Fibroblast of villous mesenchyme (primary cell): Measurements from ENCODE around the gene GCAT. TPM values are rescaled to one million over a fixed set of nuclear protein-coding genes. Genes with fewer than 3 reads are reported as not detected.

ENCODE experiments used
- DNase-seq: peaks from one replicate; pipeline ENCODE4 v3.0.0-alpha.2; 2010; ENCODE audit warnings: low read depth
- H3K4me3 ChIP-seq: 2 replicates; pipeline ENCODE4 v1.5.1; 2011; ENCODE audit warnings: low read depth, mild to moderate bottlenecking, low read length
- total RNA-seq: library from RNA; depleted of rRNA; stranded (reverse); fragments of >200 nt; gene quantifications from 2 replicates; pipeline ENCODE4 v1.2.3, GENCODE V29; 2012
- TF ChIP-seq, protein P1 (sequence below): IDR thresholded peaks from 2 replicates; pipeline ENCODE4 v1.5.1; 2012; ENCODE audit warnings: low read depth, mild to moderate bottlenecking, low read length; ENCODE audit not compliant: insufficient read depth

Gene GCAT
- 20.3 and 31.1 TPM in 2 replicates for total RNA-seq

DNA sequence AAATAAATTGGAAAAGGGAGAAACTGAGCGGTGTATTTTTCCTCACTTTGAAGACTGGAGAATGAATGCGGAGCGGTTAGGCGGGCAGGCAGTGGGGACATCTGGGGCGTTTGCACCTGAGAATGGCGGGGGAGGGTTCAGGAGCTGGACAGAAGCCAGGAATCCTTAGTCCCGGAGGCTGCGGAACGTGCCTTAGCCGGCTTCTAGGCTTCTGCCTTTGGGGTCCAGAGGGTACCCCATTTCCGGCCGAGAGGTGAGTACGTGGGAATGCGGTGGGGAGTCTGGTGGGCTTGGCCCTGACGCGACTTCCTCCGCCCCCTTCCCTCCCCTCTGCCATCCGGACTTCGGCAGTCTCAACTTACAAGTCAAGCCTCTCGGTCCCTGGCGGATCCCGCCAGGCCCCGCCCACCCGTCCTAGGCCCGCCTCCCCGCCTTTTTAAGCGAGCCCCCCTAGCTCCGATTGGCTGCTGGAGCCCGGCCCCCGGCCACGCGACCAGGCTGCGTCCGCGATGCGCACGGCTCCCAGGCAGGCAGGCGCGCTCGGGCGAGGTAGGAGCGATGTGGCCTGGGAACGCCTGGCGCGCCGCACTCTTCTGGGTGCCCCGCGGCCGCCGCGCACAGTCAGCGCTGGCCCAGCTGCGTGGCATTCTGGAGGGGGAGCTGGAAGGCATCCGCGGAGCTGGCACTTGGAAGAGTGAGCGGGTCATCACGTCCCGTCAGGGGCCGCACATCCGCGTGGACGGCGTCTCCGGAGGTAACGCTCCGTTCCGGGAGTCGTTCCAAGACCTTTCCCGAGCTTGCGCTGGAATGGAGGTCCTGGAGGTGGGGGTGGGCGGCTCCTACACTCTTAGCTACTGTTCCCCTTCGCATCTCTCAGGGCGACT is at the start of gene GCAT:
Gene GCAT (plus strand): TSS at position 525 of the 884 bp plus-strand sequence. CDS start 34 bp downstream, at position 559.
- DNase-seq: peak; percentile 98
- peak within 1 kb of the TSS; percentile 81 for H3K4me3 ChIP-seq
- TF ChIP-seq, protein P1, sequence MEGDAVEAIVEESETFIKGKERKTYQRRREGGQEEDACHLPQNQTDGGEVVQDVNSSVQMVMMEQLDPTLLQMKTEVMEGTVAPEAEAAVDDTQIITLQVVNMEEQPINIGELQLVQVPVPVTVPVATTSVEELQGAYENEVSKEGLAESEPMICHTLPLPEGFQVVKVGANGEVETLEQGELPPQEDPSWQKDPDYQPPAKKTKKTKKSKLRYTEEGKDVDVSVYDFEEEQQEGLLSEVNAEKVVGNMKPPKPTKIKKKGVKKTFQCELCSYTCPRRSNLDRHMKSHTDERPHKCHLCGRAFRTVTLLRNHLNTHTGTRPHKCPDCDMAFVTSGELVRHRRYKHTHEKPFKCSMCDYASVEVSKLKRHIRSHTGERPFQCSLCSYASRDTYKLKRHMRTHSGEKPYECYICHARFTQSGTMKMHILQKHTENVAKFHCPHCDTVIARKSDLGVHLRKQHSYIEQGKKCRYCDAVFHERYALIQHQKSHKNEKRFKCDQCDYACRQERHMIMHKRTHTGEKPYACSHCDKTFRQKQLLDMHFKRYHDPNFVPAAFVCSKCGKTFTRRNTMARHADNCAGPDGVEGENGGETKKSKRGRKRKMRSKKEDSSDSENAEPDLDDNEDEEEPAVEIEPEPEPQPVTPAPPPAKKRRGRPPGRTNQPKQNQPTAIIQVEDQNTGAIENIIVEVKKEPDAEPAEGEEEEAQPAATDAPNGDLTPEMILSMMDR: no peak

DNA sequence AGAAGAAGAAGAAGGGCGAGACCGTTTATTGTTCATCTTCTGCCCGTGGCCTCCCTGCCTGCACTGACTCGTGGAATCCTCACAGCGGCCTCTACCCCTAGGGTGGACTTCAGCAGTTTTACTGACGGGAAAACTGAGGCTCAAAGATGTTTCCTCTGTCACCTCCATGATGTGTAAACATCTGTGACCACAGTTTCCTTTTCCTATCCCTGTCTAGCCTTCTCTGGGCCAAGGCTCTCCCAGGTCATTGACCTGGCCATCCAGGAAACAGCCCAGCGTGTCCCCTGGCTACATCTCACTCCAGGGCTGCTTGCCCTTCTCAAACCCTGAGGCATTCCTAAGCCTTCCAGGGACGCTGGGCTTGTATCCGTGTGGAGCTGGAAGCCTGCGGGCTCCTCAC is 49.0 kb upstream of the GCAT start:
- H3K4me3 ChIP-seq: no peak overlapping the region
- TF ChIP-seq, protein P1: no peak
- no peak for DNase-seq

DNA sequence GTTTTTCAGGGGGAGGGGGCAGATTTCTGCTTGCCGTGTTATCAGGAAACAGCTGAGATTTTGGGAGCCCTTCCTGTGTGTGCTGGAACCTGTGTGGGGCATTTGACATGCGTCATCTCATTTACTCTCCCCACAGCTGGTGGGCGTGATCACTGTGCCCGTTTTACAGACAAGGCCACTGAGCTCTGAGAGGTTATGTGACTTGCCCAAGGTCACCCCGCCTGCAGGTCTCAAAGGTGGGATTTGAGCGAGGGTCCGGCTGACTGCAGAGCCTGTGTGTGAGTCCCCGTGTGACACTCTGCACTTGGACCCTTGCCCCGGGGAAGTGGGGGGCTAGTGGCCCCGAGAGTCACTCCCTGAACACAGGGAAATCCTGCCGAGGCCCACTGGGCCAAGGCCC is 48.5 kb upstream of the GCAT start:
- TF ChIP-seq, protein P1: no peak
- H3K4me3 ChIP-seq: no peak overlapping the region
- DNase-seq: no peak

DNA sequence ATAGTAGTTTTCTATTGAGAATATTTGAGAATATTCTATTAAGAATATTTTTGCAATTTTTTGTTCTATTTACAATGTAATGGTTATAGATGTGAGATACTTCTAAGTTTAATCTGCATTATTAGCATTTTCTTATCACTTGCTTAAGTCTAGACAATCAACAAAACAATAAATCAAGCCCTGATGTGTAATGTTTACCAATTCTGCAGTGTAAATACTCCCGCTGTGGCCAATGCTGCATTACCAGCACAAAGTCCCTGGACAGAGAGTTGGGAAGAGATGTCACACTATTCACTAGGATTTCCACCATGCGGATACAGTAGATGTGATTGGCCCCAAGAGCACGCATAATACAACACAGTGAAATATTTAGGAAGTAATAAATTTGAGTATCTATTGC is 47.6 kb upstream of the GCAT start:
- DNase-seq: no peak
- no peak overlapping the region for H3K4me3 ChIP-seq
- TF ChIP-seq, protein P1: no peak

DNA sequence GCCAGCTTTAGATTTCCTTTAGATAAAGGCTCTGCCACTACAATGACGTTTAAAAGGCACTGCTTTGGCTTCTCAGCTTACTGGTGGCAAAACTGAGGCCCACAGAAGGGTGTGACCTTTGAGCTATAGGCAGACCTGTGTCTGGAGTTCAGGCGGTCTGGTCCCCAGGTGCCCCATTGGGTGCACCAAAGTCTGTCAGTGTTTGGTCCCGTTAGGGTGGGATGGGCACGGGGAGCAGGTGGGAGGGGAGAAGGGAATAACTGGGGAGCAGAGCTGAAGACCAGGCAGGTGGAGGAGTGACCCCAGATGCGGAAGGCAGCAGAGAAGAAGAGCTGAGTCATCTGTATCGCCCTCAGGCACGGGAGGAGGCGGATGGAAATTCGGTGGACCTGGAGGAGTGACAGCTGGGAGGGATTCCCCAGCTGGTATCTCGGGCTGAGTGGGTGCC is 45.3 kb upstream of the GCAT start:
- H3K4me3 ChIP-seq: no peak overlapping the region
- TF ChIP-seq, protein P1: no peak

DNA sequence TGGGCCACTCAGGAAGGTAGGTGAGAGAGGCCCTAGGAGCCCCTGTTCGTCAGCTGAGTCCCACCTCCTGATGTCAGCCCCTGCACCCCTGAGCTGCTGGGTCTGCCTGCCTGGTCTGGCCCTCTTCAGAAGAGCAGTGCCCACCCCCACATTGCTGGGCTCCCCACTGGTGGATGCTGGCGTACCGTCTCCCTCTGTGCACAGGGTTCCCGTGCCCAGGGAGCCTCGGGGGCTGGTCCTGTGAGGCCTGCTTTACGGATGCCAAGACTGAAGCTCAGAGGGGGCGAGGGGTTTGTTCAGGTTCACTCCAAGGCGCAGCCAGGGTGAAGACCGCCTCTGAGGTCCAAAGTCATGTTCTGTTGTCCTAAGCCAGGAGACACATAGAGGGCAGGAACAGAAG is 44.7 kb upstream of the GCAT start:
- TF ChIP-seq, protein P1: no peak
- no peak overlapping the region for H3K4me3 ChIP-seq
- no peak for DNase-seq

More for the DNA sequence above, 45.3 kb upstream of the GCAT start:
- no peak for DNase-seq
